H1 (cell line): Measurements from ENCODE around the gene C20orf141. TPM values are rescaled to one million over a fixed set of nuclear protein-coding genes. Genes with fewer than 3 reads are reported as not detected.

ENCODE experiments used
- CTCF ChIA-PET: fragments of 300-600 bp; sonication (Branson Sonifier 250); formaldehyde crosslinking; loops from one replicate; lab custom pipeline; 2021; ENCODE audit not compliant: partially characterized antibody; lab: Charles Lee
- POLR2A ChIA-PET: fragments of 300-600 bp; sonication (Branson Sonifier 250); formaldehyde crosslinking; loops from one replicate; lab custom pipeline; 2021; ENCODE audit warnings: inconsistent platforms; ENCODE audit not compliant: partially characterized antibody; lab: Charles Lee
- DNase-seq, 2 experiments: peaks; one replicate each; pipeline versions ENCODE4 v3.0.0 to v3.0.0-alpha.2; 2010 to 2022; ENCODE audit warnings: low spot score in 2 of 2, low read depth in 1 of 2, mixed read lengths in 1 of 2
- FAIRE-seq: peaks from 2 replicates; lab custom pipeline; 2011; peaks lifted over from hg19 to GRCh38; lab: Jason Lieb, UNC
- H2AFZ ChIP-seq: 2 replicates; pipeline ENCODE4 v1.8.1; 2012; ENCODE audit warnings: low read length, inconsistent platforms
- H2AK5ac ChIP-seq: 2 replicates; pipeline ENCODE4 v1.6.1; 2013; ENCODE audit warnings: low read depth, low read length
- H2BK120ac ChIP-seq: replicated peaks from 2 replicates; pipeline ENCODE3; 2013; ENCODE audit warnings: low read depth, low read length, inconsistent platforms
- H2BK12ac ChIP-seq: 2 replicates; pipeline ENCODE4 v1.6.1; 2013; ENCODE audit warnings: low read depth, low read length
- H2BK15ac ChIP-seq: 2 replicates; pipeline ENCODE4 v1.6.1; 2013; ENCODE audit warnings: low read length
- H2BK20ac ChIP-seq: 2 replicates; pipeline ENCODE4 v1.6.1; 2013; ENCODE audit warnings: low read length
- H2BK5ac ChIP-seq: 2 replicates; pipeline ENCODE4 v1.6.1; 2013; ENCODE audit warnings: low read depth, low read length
- H3K14ac ChIP-seq: 2 replicates; pipeline ENCODE4 v1.6.1; 2013; ENCODE audit warnings: inconsistent platforms; ENCODE audit not compliant: insufficient read length
- H3K18ac ChIP-seq: 2 replicates; pipeline ENCODE4 v1.6.1; 2013; ENCODE audit warnings: low read length; ENCODE audit errors: extremely low read depth
- H3K23ac ChIP-seq: 2 replicates; pipeline ENCODE4 v1.6.1; 2013; ENCODE audit warnings: inconsistent platforms; ENCODE audit not compliant: insufficient read length
- H3K23me2 ChIP-seq: 2 replicates; pipeline ENCODE4 v1.6.1; 2013; ENCODE audit warnings: low read depth, low read length
- H3K27ac ChIP-seq: 2 replicates; pipeline ENCODE4 v1.6.1; 2011; ENCODE audit warnings: low read depth, low read length, inconsistent platforms
- H3K27me3 ChIP-seq, 4 experiments: replicated peaks in 1 of 4; 1 replicate in 1 of 4; 2 replicates in 3 of 4; pipeline versions ENCODE4 v1.6.1 to v1.8.1; 2011 to 2013; ENCODE audit warnings: low read length in 3 of 4, mild to moderate bottlenecking in 3 of 4, inconsistent platforms in 2 of 4, mixed read lengths in 2 of 4, moderate library complexity in 1 of 4; ENCODE audit not compliant: control insufficient read depth in 3 of 4, insufficient read depth in 3 of 4; ENCODE audit errors: extremely low read depth in 1 of 4
- H3K36me3 ChIP-seq, 4 experiments: 2 replicates each; pipeline versions ENCODE4 v1.6.1 to v1.8.1; 2011 to 2013; ENCODE audit warnings: mild to moderate bottlenecking in 4 of 4, low read length in 3 of 4, moderate library complexity in 2 of 4, control low read depth in 1 of 4, inconsistent platforms in 1 of 4; ENCODE audit not compliant: insufficient read depth in 4 of 4, control insufficient read depth in 2 of 4
- H3K4ac ChIP-seq: replicated peaks from 2 replicates; pipeline ENCODE3; 2013; ENCODE audit warnings: low read length, low read depth, mixed read lengths, inconsistent platforms; ENCODE audit not compliant: insufficient read length
- H3K4me1 ChIP-seq, 4 experiments: replicated peaks in 1 of 4; 1 replicate in 1 of 4; 2 replicates in 3 of 4; pipeline versions ENCODE4 v1.6.1 to v1.8.1; 2011 to 2013; ENCODE audit warnings: low read length in 3 of 4, inconsistent platforms in 2 of 4, mixed read lengths in 1 of 4; ENCODE audit not compliant: insufficient read depth in 4 of 4, control insufficient read depth in 3 of 4
- H3K4me2 ChIP-seq, 2 experiments: 2 replicates each; pipeline versions ENCODE4 v1.6.1 to v1.8.1; 2011 to 2013; ENCODE audit warnings: low read depth in 2 of 2, low read length in 2 of 2, control low read depth in 1 of 2, inconsistent platforms in 1 of 2, mild to moderate bottlenecking in 1 of 2; ENCODE audit not compliant: insufficient read depth in 1 of 2
- H3K4me3 ChIP-seq, 4 experiments: fragments of 200-600, 300-600 bp in 1 of 4; sonication (generic), shearing (Covaris generic), sonication (Bioruptor Twin) in 1 of 4; 2 replicates each; pipeline versions ENCODE4 v1.5.1 to v1.8.1; 2011 to 2016; ENCODE audit warnings: low read length in 4 of 4, low read depth in 3 of 4, control low read depth in 2 of 4, inconsistent platforms in 2 of 4, mild to moderate bottlenecking in 2 of 4, mixed read lengths in 1 of 4, moderate library complexity in 1 of 4; ENCODE audit not compliant: insufficient read depth in 2 of 4; ENCODE audit errors: extremely low read depth in 1 of 4
- H3K56ac ChIP-seq: replicated peaks from 2 replicates; pipeline ENCODE3; 2013; ENCODE audit warnings: low read depth, mild to moderate bottlenecking, mixed read lengths, low read length, inconsistent platforms; ENCODE audit not compliant: insufficient read length
- H3K79me1 ChIP-seq: 2 replicates; pipeline ENCODE4 v1.6.1; 2013; ENCODE audit warnings: low read depth, low read length, control low read depth
- H3K79me2 ChIP-seq, 2 experiments: 2 replicates each; pipeline versions ENCODE4 v1.6.1 to v1.8.1; 2012 to 2013; ENCODE audit warnings: low read length in 2 of 2, mild to moderate bottlenecking in 2 of 2, inconsistent platforms in 1 of 2; ENCODE audit not compliant: insufficient read depth in 2 of 2, control insufficient read depth in 1 of 2
- H3K9ac ChIP-seq, 4 experiments: replicated peaks in 1 of 4; 1 replicate in 1 of 4; 2 replicates in 3 of 4; pipeline versions ENCODE4 v1.6.1 to v1.8.1; 2011 to 2013; ENCODE audit warnings: low read depth in 3 of 4, low read length in 3 of 4, control low read depth in 2 of 4, mild to moderate bottlenecking in 2 of 4, moderate library complexity in 2 of 4, inconsistent platforms in 1 of 4; ENCODE audit errors: extremely low read depth in 1 of 4
- H3K9me3 ChIP-seq, 2 experiments: 2 replicates each; pipeline versions ENCODE4 v1.6.1 to v1.8.1; 2012 to 2013; ENCODE audit warnings: mild to moderate bottlenecking in 2 of 2, moderate library complexity in 2 of 2, control low read depth in 1 of 2, inconsistent platforms in 1 of 2, low read depth in 1 of 2, low read length in 1 of 2, mixed read lengths in 1 of 2; ENCODE audit not compliant: insufficient read depth in 2 of 2
- H4K20me1 ChIP-seq, 2 experiments: replicated peaks in 1 of 2; 2 replicates each; pipeline versions ENCODE3 to v1.8.1; 2011 to 2013; ENCODE audit warnings: inconsistent platforms in 2 of 2, low read length in 2 of 2, mild to moderate bottlenecking in 1 of 2; ENCODE audit not compliant: insufficient read depth in 2 of 2, control insufficient read depth in 1 of 2
- H4K5ac ChIP-seq: 2 replicates; pipeline ENCODE4 v1.6.1; 2013; ENCODE audit warnings: low read length, low read depth, mixed read lengths, inconsistent platforms; ENCODE audit not compliant: insufficient read length
- H4K8ac ChIP-seq: 2 replicates; pipeline ENCODE4 v1.8.0; 2013; ENCODE audit warnings: mild to moderate bottlenecking, moderate library complexity, low read length, inconsistent platforms; ENCODE audit not compliant: insufficient read depth; ENCODE audit errors: extremely low read depth
- H4K91ac ChIP-seq: replicated peaks from 2 replicates; pipeline ENCODE3; 2013; ENCODE audit warnings: low read length, mixed read lengths, inconsistent platforms; ENCODE audit not compliant: insufficient read length
- CEBPB ChIP-seq: IDR thresholded peaks from 2 replicates; pipeline ENCODE4 v1.6.1; 2012; ENCODE audit warnings: low read depth, low read length
- TEAD4 ChIP-seq: IDR thresholded peaks from 2 replicates; pipeline ENCODE4 v1.6.1; 2012; ENCODE audit warnings: low read depth, low read length, inconsistent platforms, mixed read lengths
- WGBS, 2 experiments: shearing (Covaris generic) in 1 of 2; methylation state at CpG; one replicate each; pipeline versions ENCODE4 v1.1.6 to v1.1.7; 2013 to 2015; ENCODE audit warnings: low lambda C conversion rate in 2 of 2, mixed read lengths in 2 of 2, inconsistent platforms in 1 of 2, low coverage in 1 of 2, missing lambda C conversion rate in 1 of 2; ENCODE audit not compliant: insufficient replicate concordance in 2 of 2, insufficient coverage in 1 of 2, insufficient read length in 1 of 2; ENCODE audit errors: extremely low coverage in 1 of 2, missing lambda C conversion rate in 1 of 2; 5-methylcytosine and 5-hydroxymethylcytosine counted together
- polyA plus RNA-seq, 7 experiments: library from polyadenylated mRNA; depleted of rRNA in 3 of 7; stranded (reverse) in 5 of 7; unstranded in 2 of 7; fragments of >200 nt in 5 of 7; fragments of 200-250 nt in 2 of 7; gene quantifications; 1 replicate in 5 of 7; 2 replicates in 1 of 7; 4 replicates in 1 of 7; pipeline versions ENCODE4 v1.2.1 to v1.2.3, GENCODE V29; 2011 to 2013; ENCODE audit warnings: missing spikeins in 2 of 7, mixed read lengths in 2 of 7
- total RNA-seq: library from RNA; stranded (reverse); fragmentation: NEBNext Ultra II Directional; extraction: Animal tissue kit (Norgen Biotek cat#: 25700); gene quantifications from 2 replicates; pipeline ENCODE4 v1.2.1, GENCODE V29; 2021

The C20orf141 gene
- total and polyA plus RNA-seq, 2 of the 8 experiments (the other 6 are each of a cell fraction or from before 2014, with no cell fraction given): not detected

DNA sequence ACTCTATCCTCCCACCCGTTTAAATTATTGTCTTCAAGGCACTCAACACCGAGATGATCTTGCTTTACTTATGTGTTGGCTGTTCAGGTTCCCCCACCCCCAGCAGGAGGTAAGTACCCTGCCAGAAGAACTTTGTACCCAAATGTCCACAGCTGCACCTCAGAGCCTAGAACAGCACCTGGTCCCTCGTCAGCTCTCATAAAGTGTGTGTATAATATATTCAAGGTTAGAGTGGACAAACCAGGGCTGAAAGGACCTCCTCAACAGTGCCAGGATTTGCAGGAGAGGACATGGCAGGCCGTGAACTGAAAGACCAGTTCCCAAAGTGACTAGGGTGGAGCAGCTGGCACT lies 8.5 kb upstream of the C20orf141 start:
- no peaks in the 10 kb centered on the region for H3K79me1 ChIP-seq
- H3K23ac ChIP-seq: no peak overlapping the region
- H3K9ac ChIP-seq: no peak overlapping the region
- H3K4me1 ChIP-seq: peaks cover 0 to 13% (median 10%) of the 10 kb centered on the region in 4 experiments; a peak in 6 of 7 replicates
- H4K91ac ChIP-seq: no peak overlapping the region
- FAIRE-seq (no peak), DNase-seq (no peak)
- no peak overlapping the region for H2BK12ac ChIP-seq
- H2AK5ac ChIP-seq: no peak overlapping the region
- no peak overlapping the region for H2BK120ac ChIP-seq
- WGBS, 2 experiments: 79% methylated on average over 4 of the region's 4 CpGs; no CpG with 5 or more reads in 1 of the 2 experiments
- ChIA-PET POLR2A (interaction anchor here (1.4 kb wide), 1 partner anchor 51 kb away, joined by 4 read pairs; no protein-coding TSS in a partner anchor), CTCF (interaction anchor here (2.0 kb wide), 1 partner anchor 49 kb away, joined by 8 read pairs; no protein-coding TSS in a partner anchor)
- H2AFZ ChIP-seq: no peak overlapping the region
- peaks cover 7% of the 10 kb centered on the region; the same call in 1 of the 2 replicates for H3K23me2 ChIP-seq
- H3K27ac ChIP-seq: no peak overlapping the region
- H4K8ac ChIP-seq: no peak overlapping the region
- no peaks in the 10 kb centered on the region for H3K79me2 ChIP-seq
- peak overlapping the region in 1 of 2 experiments; percentile 79; a peak in 1 of 4 replicates for H3K4me2 ChIP-seq
- peaks cover 0 to 2% of the 10 kb centered on the region in 2 experiments for H4K20me1 ChIP-seq
- H3K27me3 ChIP-seq: peaks cover 41 to 66% (median 60%) of the 10 kb centered on the region in 4 experiments
- no peak overlapping the region for H2BK5ac ChIP-seq
- H3K9me3 ChIP-seq: no peaks in the 10 kb centered on the region
- no peak overlapping the region for H3K4ac ChIP-seq
- no peak overlapping the region for H3K4me3 ChIP-seq
- no peak overlapping the region for H3K14ac ChIP-seq
- no peaks in the 10 kb centered on the region for H3K36me3 ChIP-seq
- H3K18ac ChIP-seq: no peak overlapping the region
- H2BK20ac ChIP-seq: no peak overlapping the region
- no peak overlapping the region for H3K56ac ChIP-seq
- no peak overlapping the region for H4K5ac ChIP-seq
- no peak overlapping the region for H2BK15ac ChIP-seq
- TF ChIP-seq CEBPB: no peak
- no peak for TF ChIP-seq TEAD4
